Heart right ventricle (tissue), 16 donors: ENCODE results near the gene CDH23. TPM values are rescaled to one million over a fixed set of nuclear protein-coding genes. Genes with fewer than 3 reads are reported as not detected.
A peak's percentile ranks its signal among the peaks of the same experiment; 100 is the strongest.

Experiments used
- ATAC-seq, 8 donors: fragments of 200-7000 bp; cut with Tn5 transposase; one replicate each; pipeline ENCODE4 v1.9.1; 2020; ENCODE audit warnings: mild to moderate bottlenecking in 8 of 8, moderate library complexity in 8 of 8, moderate number of reproducible peaks in 1 of 8
- DNase-seq, 2 donors: peaks; one replicate each; pipeline ENCODE4 v3.0.0-alpha.2; 2020
- H3K27ac ChIP-seq, 10 donors: fragments of 200-600 bp; sonication (generic) in 2 of 10; one replicate each; pipeline versions ENCODE4 v1.5.0 to v1.8.0; 2020 to 2022; ENCODE audit warnings: mild to moderate bottlenecking in 3 of 10
- H3K27me3 ChIP-seq, 7 donors: fragments of 200-600 bp; one replicate each; pipeline ENCODE4 v1.8.0; 2021 to 2022; ENCODE audit warnings: mild to moderate bottlenecking in 2 of 7
- H3K36me3 ChIP-seq, 9 donors: fragments of 200-600 bp; sonication (generic) in 1 of 9; one replicate each; pipeline versions ENCODE4 v1.5.0 to v1.8.0; 2020 to 2022; ENCODE audit warnings: mild to moderate bottlenecking in 2 of 9
- H3K4me1 ChIP-seq, 9 donors: fragments of 200-600 bp; sonication (generic) in 1 of 9; one replicate each; pipeline versions ENCODE4 v1.5.0 to v1.8.0; 2020 to 2022; ENCODE audit warnings: mild to moderate bottlenecking in 4 of 9
- H3K4me3 ChIP-seq, 10 donors: fragments of 200-600 bp; sonication (generic) in 2 of 10; one replicate each; pipeline versions ENCODE4 v1.5.0 to v1.8.0; 2020 to 2022; ENCODE audit warnings: mild to moderate bottlenecking in 7 of 10, moderate library complexity in 2 of 10
- H3K9me3 ChIP-seq, 11 donors: fragments of 200-600 bp in 10 of 11; sonication (generic) in 2 of 11; one replicate each; pipeline versions ENCODE4 v1.5.0 to v1.8.0; 2013 to 2022; ENCODE audit warnings: mild to moderate bottlenecking in 2 of 11, control low read depth in 1 of 11, moderate library complexity in 1 of 11
- WGBS, 2 donors: extraction: QIAGEN DNeasy Blood & Tissue Kit; methylation state at CpG; one replicate each; pipeline ENCODE4 v1.1.7; 2013; ENCODE audit warnings: inconsistent platforms in 1 of 2; 5-methylcytosine and 5-hydroxymethylcytosine counted together
- intact Hi-C, 10 donors: fragments of 100-400 bp; cut with DNase I; formaldehyde crosslinking; loops; one replicate each; pipeline versions ENCODE4 v1.11.1 to v1.14.2; 2022
- long read RNA-seq, 3 donors: library from polyadenylated mRNA; unstranded; transcript quantifications; one replicate each; pipeline ENCODE4 v2.0.0, GENCODE V29; 2020 to 2021
- polyA plus RNA-seq, 2 donors: library from polyadenylated mRNA; stranded (reverse); fragments of 200-250 nt; gene quantifications; one replicate each; pipeline ENCODE4 v1.2.3, GENCODE V29; 2013
- total RNA-seq, 10 donors: library from RNA; stranded (reverse); fragmentation: NEBNext Ultra II Directional in 3 of 10; extraction: Animal tissue kit (Norgen Biotek cat#: 25700) in 3 of 10; gene quantifications; one replicate each; pipeline versions ENCODE4 v1.2.1 to v1.2.4, GENCODE V29; 2021 to 2023
- TF ChIP-seq, protein P1 (sequence below), 9 donors: fragments of 200-600 bp; sonication (generic) in 2 of 9; IDR thresholded peaks; one replicate each; pipeline versions ENCODE4 v1.5.0 to v1.8.0; 2021 to 2022; ENCODE audit warnings: antibody characterized with exemption in 9 of 9, mild to moderate bottlenecking in 5 of 9, moderate library complexity in 1 of 9
- donor health status: Arrhythmogenic right ventricular cardiomyopathy.
- donor health status: ischemic (EF 13 %, LVEDD 7.1; RV severe dilation, severe dysfunction).
- donor health status: healthy with polysubstance abuse.
- donor health status: DM: no; HTN: yes; CAD: no.
- donor health status: DM: no; HTN: no; CAD: no.
- donor health status: ischemic (EF 25% LVEDD 6.9; RV normal size, moderate dysfunction).
- donor health status: ischemic (EF 25% LVEDD 5.7; RV mildly dilated, moderate dysfunction).
- donor health status: healthy.
- donor health status: DM: yes; HTN: yes; CAD: no.
- donor health status: Ischemic cardiomyopathy.
- donor health status: ischemic (EF 35%, LVEDD 5.7; RV mildly dilated, moderate dysfunction).
- donor health status: nonischemic (EF 11% LVEDD 7.7; RV severe dilation, severe dysfunction).
- donor health status: DM: yes; HTN: yes; CAD: no.
- donor health status: PGD.
- donor health status: ischemic (EF 29% LVEDD 5.4; RV normal size, mild dysfunction).
- donor health status: nonischemic (EF 23%, LVEDD 6.1; RV moderate dilation, normal function).

The CDH23 gene
- total RNA-seq: 1 to 10 TPM; 1.1 to 7.7 (median 4.6) TPM
- polyA plus RNA-seq: 1 to 10 TPM; 1.6 to 7.2 TPM
- long read RNA-seq, donor 1, partial matches to known transcripts: 1 of 1 reads
- long read RNA-seq, donor 1, other reads (novel, unspliced or antisense): 0 of 1 reads
- long read RNA-seq, donor 2, partial matches to known transcripts: 2 of 6 reads
- long read RNA-seq, donor 2, other reads (novel, unspliced or antisense): 4 of 6 reads
- long read RNA-seq, donor 3, partial matches to known transcripts: 0 of 4 reads
- long read RNA-seq, donor 3, other reads (novel, unspliced or antisense): 4 of 4 reads

DNA sequence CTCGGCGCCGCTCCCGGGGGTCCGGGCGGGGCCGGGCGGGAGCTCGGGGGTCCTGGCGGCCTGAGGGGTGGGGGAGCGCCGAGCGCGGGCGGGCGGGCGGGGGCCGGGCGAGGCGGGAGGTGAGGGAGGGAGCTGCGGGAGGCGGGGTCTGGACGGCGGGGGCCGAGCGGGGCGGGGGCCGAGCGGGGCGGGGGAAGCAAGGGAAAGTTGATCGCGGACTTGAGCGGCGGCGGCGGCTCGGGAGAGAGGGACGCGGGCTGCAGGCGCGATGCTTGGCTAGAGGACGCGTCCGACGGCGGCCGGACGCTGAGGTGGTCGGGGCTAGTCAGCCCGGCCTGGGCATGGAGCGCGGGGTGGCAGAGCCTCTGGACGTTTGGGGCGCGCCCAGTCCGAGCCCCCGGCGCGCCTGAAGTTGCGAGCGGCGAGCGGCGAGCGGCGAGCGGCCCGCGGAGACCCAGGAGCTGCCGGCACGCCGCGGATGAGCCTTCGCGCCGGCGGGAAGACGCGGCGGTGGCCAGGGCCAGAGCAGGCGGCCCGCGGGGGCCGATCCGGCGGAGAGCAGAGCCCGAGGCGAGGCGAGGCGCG, at the start of gene CDH23:
CDH23 (plus strand) TSS at position 210 of the 585 bp plus-strand sequence. CDS start 42,912 bp downstream, outside the sequence.
- H3K36me3 ChIP-seq: no peaks in the 10 kb centered on the region
- peak; percentile 54 to 60 for DNase-seq
- TF ChIP-seq, protein P1, sequence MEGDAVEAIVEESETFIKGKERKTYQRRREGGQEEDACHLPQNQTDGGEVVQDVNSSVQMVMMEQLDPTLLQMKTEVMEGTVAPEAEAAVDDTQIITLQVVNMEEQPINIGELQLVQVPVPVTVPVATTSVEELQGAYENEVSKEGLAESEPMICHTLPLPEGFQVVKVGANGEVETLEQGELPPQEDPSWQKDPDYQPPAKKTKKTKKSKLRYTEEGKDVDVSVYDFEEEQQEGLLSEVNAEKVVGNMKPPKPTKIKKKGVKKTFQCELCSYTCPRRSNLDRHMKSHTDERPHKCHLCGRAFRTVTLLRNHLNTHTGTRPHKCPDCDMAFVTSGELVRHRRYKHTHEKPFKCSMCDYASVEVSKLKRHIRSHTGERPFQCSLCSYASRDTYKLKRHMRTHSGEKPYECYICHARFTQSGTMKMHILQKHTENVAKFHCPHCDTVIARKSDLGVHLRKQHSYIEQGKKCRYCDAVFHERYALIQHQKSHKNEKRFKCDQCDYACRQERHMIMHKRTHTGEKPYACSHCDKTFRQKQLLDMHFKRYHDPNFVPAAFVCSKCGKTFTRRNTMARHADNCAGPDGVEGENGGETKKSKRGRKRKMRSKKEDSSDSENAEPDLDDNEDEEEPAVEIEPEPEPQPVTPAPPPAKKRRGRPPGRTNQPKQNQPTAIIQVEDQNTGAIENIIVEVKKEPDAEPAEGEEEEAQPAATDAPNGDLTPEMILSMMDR (IDR thresholded peaks at IDR 0.05): no peak
- H3K9me3 ChIP-seq: no peaks in the 10 kb centered on the region
- peaks cover 5 to 27% (median 15%) of the 10 kb centered on the region in 9 donors for H3K4me1 ChIP-seq
- intact Hi-C loops: loop anchor here (1.0 to 10.0 kb wide), 20 partner anchors 80 to 498 kb away; partner anchors contain the start of gene SLC29A3 (in 1 of the 10)
- WGBS, 2 donors: 1% methylated on average over 61 to 91 of the region's 91 CpGs
- H3K27me3 ChIP-seq: peaks cover 0 to 56% (median 39%) of the 10 kb centered on the region in 7 donors
- H3K4me3 ChIP-seq: peak within 1 kb of the TSS; percentile 38 to 70 (median 58)
- peak within 1 kb of the TSS in 8 of 10 donors; percentile 37 to 71 (median 60) for H3K27ac ChIP-seq
- peak in 7 of 8 donors; percentile 40 to 73 (median 52) for ATAC-seq

DNA sequence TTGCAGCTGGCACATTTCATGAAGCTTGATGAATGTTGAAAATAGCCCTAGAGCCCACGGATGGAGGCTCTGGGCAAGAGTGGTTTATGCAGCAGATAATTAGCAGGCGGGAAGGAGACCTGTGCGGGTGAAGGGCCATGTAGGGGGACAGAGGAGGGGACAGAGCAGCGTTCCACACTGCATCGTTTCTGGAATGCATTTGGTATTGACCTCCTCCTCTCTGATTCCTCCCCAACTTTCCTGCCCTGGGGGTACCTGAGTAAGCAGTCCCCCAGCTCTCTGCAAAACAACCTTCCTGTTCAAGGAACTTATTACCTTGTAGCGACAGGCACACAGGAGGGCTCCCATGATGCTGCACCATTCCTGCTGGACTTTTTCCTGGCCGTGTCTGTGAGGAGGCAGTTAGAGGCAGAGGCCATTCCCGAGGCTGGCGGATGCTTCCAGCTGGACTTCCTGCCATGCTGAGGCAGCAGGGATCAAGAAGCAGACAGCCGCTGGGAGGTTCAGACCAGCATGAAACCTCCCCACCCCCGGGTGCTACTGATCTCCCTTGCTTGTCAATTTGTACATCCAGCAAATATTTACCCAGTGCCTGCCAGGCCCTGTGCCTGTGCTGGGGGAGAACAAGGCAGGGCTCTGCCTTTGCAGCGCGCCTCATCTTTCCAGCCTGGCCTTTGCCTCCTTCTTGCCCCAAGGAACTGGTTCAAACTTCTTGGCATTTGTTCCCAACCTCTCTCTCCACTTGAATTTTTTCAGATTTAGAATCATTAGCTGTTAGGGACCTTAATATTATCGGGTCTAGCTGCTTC, 48.9 kb upstream of the CDH23 start:
- H3K36me3 ChIP-seq: peaks cover 0 to 7% (median 0%) of the 10 kb centered on the region in 9 donors
- no peaks in the 10 kb centered on the region for H3K9me3 ChIP-seq
- DNase-seq (no peak), ATAC-seq (no peak)
- no peak overlapping the region for H3K4me3 ChIP-seq
- TF ChIP-seq, protein P1 (IDR thresholded peaks at IDR 0.05): no peak
- H3K4me1 ChIP-seq: peaks cover 0 to 24% (median 0%) of the 10 kb centered on the region in 9 donors
- no peaks in the 10 kb centered on the region for H3K27me3 ChIP-seq
- intact Hi-C loops: loop anchor here in 1 of 10 donors (2.0 kb wide), 1 partner anchor 41 kb away; no protein-coding TSS in a partner anchor
- 74 to 77% methylated on average over 14 of the region's 14 CpGs for WGBS, 2 donors
- H3K27ac ChIP-seq: no peak overlapping the region

DNA sequence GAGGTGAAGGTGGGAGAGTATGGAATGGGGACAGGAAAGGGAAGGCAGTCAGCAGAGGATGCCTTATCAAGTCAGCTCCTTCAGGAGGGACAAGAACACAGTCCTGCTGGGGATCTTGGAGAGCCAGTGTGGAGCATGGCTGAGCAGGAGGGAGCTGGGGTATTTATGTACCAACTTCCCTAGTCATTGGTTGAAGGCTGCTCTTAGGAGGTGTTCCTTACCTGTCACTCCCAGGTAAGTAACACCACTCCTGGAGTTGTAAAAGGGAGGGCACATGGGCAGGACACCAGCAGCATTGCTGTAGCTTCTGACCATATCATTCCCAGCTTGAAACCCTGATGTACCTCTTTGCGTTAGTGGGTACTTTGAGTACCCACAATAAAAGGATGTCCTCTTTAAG, 47.9 kb upstream of the CDH23 start:
- no peak overlapping the region for H3K27ac ChIP-seq
- no peak overlapping the region for H3K4me3 ChIP-seq
- no peak for DNase-seq
- intact Hi-C loops: no loop called here
- TF ChIP-seq, protein P1 (IDR thresholded peaks at IDR 0.05): no peak
- WGBS, 2 donors: 96 to 100% methylated on average over 1 of the region's 1 CpG
- no peaks in the 10 kb centered on the region for H3K9me3 ChIP-seq
- ATAC-seq: no peak
- H3K27me3 ChIP-seq: no peaks in the 10 kb centered on the region
- H3K36me3 ChIP-seq: peaks cover 0 to 13% (median 0%) of the 10 kb centered on the region in 9 donors
- peaks cover 0 to 15% (median 0%) of the 10 kb centered on the region in 9 donors for H3K4me1 ChIP-seq

DNA sequence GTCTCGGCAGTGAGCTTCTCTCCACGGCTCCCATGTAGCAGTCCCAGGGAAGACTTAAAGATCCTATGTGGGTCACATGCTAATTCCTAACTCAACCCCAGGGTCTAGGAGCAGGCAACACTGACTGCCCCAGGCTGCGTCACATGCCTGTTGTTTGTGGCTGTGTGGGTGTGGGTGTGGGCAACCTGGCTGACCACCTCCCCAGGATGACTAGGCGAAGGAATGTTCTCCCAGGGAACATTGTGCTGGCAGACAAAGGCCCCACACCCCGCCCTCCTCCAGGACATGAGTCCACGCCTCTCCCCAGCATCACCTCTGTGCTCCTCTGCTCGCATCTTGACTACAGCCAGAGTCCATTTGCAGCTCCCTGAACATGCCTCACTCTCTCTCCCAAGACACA, 47.3 kb upstream of the CDH23 start:
- DNase-seq (no peak), ATAC-seq (no peak)
- Histone ChIP-seq H3K36me3 (peaks cover 0 to 13% (median 0%) of the 10 kb centered on the region in 9 donors), H3K4me1 (peaks cover 0 to 12% (median 0%) of the 10 kb centered on the region in 9 donors), H3K27ac (no peak overlapping the region), H3K27me3 (no peaks in the 10 kb centered on the region), H3K9me3 (no peaks in the 10 kb centered on the region), H3K4me3 (no peak overlapping the region)
- 97 to 99% methylated on average over 7 of the region's 7 CpGs for WGBS, 2 donors
- intact Hi-C loops: no loop called here
- TF ChIP-seq, protein P1 (IDR thresholded peaks at IDR 0.05): no peak
